Forelimb muscle (tissue), 1 donor: ENCODE data around the gene GPC1. TPM values are rescaled to one million over a fixed set of nuclear protein-coding genes. Genes with fewer than 3 reads are reported as not detected.

Source experiments
- DNase-seq: peaks from one replicate; pipeline ENCODE4 v3.0.0-alpha.2; 2013; ENCODE audit warnings: low read depth
- polyA plus RNA-seq: library from polyadenylated mRNA; unstranded; fragments of 120-200 nt; gene quantifications from one replicate; pipeline ENCODE4 v1.2.1, GENCODE V29; 2013; ENCODE audit not compliant: insufficient read length

The GPC1 gene
- polyA plus RNA-seq, 1 donor, result 97.8 TPM

- no peak for DNase-seq
Observed at GRCh38 chr2:240429341-240429871, 6.1 kb upstream of the GPC1 start.

DNA sequence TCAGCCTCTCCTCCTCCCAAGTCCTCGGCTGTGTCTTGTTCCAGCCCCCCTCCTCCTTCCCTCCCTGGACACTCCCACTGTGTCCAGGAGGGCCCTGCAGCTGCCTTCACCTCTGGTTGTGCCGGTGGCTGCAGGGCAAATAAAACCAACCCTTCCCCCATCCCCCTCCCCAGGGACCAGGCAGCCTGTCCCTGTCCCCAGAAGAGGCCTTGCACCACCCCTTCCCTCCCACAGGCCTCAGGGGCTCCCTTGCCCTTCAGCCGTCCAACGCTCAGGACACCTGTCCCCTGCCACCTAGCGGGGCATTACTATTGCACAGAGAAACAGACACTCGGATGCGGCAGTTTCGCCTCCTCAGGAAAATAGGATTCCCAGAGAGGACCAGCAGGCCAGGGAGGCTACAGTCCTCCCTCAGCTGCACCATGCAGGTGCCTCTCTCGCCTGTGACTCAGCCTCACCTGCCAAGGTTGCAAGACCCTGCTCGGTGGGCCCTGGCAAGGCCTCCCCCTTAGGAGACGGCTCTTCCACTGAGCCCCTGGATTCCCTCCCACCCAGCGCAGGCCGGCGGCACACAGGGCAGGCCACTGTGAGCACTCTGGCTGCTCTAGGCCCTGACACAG lies 5.5 kb upstream of the GPC1 start:
- no peak for DNase-seq

GRCh38 chr2:240430595-240430994 lies 4.9 kb upstream of the GPC1 start:
- no peak for DNase-seq

DNA sequence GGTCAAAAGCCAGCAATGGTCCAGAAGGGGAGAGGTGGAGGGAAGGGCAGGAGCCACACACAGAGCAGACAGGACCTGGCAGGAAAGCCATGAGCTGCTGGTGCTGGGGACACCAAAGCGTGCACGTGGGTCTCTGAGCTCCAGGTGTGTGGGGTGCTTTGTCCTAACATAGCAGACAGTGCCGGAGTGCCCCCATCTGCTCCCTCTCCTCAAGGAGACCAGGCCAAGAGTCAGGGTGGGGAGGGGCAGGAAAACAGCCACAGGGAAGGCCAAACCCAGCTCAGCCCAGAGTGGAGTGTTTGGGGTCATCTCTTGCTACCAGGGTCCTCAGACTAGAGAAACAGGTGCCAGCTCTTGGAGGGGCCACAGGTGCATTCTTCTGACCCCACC lies 4.2 kb upstream of the GPC1 start:
- DNase-seq, result no peak

DNA sequence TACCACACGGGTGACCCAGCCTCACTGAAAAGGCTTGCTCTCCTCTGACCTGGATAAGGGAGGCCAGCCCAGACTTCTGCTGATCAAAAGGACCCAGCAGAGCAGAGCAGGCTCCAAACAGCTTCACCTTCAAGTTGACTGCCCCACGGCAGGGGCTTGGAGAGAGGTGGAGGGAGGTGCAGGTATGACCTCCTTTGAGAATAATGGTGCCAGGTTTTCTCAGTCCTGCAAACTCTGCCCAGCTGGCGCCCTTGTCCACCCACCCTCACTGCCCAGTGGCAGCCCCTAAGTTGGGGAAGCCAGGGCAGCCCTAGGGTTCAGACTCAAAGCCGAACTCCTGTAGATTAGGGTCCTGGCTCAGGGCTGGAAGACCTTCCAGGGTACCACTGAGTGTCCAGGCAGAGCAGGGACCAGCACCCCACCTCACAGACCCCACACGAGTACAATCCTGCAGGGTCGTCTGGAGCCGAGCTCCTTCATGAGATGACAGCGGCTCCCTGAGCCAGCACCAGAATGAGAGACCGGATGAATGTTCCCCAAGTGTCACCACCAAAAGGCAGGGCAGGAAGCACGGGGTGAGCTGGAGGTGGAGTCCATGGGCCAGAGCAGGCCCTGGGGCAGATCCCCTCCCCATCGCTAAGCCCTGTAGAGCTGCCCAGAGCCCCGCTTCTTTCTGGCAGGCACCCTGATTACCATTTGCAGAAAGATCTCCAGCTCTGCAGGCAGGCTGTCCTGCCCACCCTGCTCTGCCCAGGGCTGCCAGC lies 3.6 kb upstream of the GPC1 start:
- no peak for DNase-seq

- no peak for DNase-seq
Observed at GRCh38 chr2:240432430-240432819, 3.0 kb upstream of the GPC1 start.

- no peak for DNase-seq
Observed at GRCh38 chr2:240432820-240433801, 2.4 kb upstream of the GPC1 start.

GRCh38 chr2:240433973-240434727 lies 1.3 kb upstream of the GPC1 start:
- no peak for DNase-seq

- DNase-seq, result no peak
Observed at GRCh38 chr2:240434728-240435456, 571 bp upstream of the GPC1 start.

GRCh38 chr2:240435948-240436682 lies 652 bp downstream of the GPC1 start:
- no peak for DNase-seq

GRCh38 chr2:240436683-240437550 lies 1.5 kb downstream of the GPC1 start:
- DNase-seq, result no peak

DNA sequence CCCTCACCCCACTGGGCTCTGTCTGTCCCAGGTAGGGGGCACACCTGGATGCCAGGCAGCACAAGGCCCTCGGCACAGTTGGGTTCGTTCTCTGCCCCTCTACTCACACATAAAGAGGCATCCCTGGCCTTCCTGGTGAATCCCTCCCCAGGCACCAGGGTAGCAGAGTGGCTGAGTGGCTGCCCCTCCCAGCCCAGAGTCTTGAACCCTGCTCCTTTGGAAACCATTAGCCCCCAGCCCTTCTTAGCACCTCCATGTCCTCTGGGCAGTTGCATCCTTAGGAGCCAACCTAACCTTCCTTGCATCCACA lies 2.0 kb downstream of the GPC1 start:
- DNase-seq, result no peak

DNA sequence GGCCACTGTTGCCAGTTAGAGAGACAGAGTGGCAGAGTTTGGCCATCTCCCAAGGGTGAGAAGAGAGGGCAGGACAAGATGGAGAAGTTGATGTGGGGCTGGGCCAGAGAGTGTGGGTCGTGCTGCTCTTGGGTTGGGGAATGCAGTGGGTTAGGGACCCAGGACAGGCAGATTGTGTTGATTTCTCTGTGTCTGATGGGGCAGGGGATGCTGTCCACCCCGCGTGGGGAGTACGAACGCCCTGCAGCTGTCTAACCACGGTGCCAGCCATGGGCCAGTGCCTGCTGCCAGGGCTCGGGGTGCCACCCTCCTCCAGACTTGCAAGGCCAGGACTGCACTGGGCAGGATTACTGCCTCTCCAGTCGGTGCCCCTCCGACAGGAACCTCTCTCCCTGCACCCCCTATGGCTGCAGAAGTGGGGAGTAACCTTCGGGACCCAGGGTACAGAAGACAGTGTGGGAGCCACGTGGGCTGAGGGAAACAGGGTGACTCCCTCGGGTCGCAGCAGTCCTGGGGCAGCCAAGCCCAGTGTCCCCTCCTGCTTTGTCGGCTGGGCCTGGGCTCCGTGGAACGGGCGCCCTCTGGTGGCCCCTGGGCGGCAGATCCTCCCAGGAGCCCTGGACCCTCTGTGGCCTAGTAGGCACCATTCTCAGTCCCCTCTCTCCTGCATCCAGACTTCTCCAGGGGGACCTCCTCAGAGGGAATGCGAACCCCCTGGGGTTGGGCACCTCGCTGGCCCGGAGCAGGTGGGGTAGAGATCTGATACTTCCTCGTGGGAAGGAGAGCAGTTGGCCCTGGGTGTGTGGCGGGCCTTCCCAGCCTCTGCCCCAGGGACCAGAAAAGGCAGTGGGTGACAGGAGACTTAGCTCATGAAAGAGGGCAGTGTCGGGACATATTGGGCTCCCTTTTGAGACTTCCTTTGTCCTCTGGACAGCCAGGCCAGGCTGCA lies 2.7 kb downstream of the GPC1 start:
- DNase-seq, result no peak

- DNase-seq, result no peak
Observed at GRCh38 chr2:240438810-240439697, 3.6 kb downstream of the GPC1 start.

- no peak for DNase-seq
Observed at GRCh38 chr2:240439698-240440151, 4.3 kb downstream of the GPC1 start.

DNA sequence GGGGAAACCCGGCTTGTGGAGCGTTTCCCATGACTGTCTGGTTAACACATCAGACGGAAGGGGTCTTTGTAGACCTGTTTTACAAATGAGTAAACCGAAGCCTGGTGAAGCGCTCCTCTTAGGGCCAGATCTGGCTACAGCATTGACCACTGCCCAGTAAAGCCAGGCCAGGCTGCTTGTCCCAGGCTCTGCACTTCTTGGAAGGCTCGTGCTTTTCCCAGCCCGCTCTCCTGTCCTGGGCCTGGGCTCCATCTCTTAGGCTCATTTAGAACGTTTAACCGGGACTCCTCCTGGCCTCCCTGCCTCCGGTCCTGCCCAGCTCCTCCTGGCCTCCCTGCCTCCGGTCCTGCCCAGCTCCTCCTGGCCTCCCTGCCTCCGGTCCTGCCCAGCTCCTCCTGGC lies 4.8 kb downstream of the GPC1 start:
- DNase-seq, result no peak
